LHCN-M2 (cell line): ENCODE data around the gene ABLIM3. TPM values are rescaled to one million over a fixed set of nuclear protein-coding genes. Genes with fewer than 3 reads are reported as not detected.

Source experiments
- DNase-seq: peaks from one replicate; pipeline ENCODE4 v3.0.0-alpha.2; 2012; ENCODE audit warnings: low read depth
- total RNA-seq: library from RNA; depleted of rRNA; stranded (reverse); fragments of >200 nt; gene quantifications from 2 replicates; pipeline ENCODE4 v1.2.3, GENCODE V29; 2014

The ABLIM3 gene
- total RNA-seq, 1 experiment from 2014 or later: 75.5 TPM

- no peak for DNase-seq
These were observed 76.0 kb downstream of the ABLIM3 start for GRCh38 chr5:149217096-149217802.

GRCh38 chr5:149217803-149218155 is 76.5 kb downstream of the ABLIM3 start:
- no peak for DNase-seq

- no peak for DNase-seq
These were observed 78.3 kb downstream of the ABLIM3 start for GRCh38 chr5:149219584-149219983.

GRCh38 chr5:149220750-149221149 is 79.5 kb downstream of the ABLIM3 start:
- DNase-seq: no peak

- DNase-seq: no peak
These were observed 80.0 kb downstream of the ABLIM3 start for GRCh38 chr5:149221326-149221725.

GRCh38 chr5:149221731-149222342 is 80.5 kb downstream of the ABLIM3 start:
- no peak for DNase-seq

GRCh38 chr5:149223081-149223848 is 82.0 kb downstream of the ABLIM3 start:
- no peak for DNase-seq

GRCh38 chr5:149224282-149224681 is 83.0 kb downstream of the ABLIM3 start:
- DNase-seq: no peak

- DNase-seq: peak; percentile 73
These were observed 86.0 kb downstream of the ABLIM3 start for GRCh38 chr5:149227168-149227826.

GRCh38 chr5:149228618-149229297 is 87.5 kb downstream of the ABLIM3 start:
- DNase-seq: peak; percentile 95

- DNase-seq: peak; percentile 68
These were observed 88.1 kb downstream of the ABLIM3 start for GRCh38 chr5:149229298-149229937.

GRCh38 chr5:149235841-149236240 is 94.5 kb downstream of the ABLIM3 start:
- no peak for DNase-seq

GRCh38 chr5:149237662-149238061 is 96.4 kb downstream of the ABLIM3 start:
- DNase-seq: no peak

GRCh38 chr5:149238540-149238939 is 97.2 kb downstream of the ABLIM3 start:
- DNase-seq: no peak

- no peak for DNase-seq
These were observed 98.6 kb downstream of the ABLIM3 start for GRCh38 chr5:149239917-149240316.

- no peak for DNase-seq
These were observed 99.2 kb downstream of the ABLIM3 start for GRCh38 chr5:149240354-149240998.

- no peak for DNase-seq
These were observed 101.0 kb downstream of the ABLIM3 start for GRCh38 chr5:149242339-149242738.

- DNase-seq: no peak
These were observed 105.6 kb downstream of the ABLIM3 start for GRCh38 chr5:149246906-149247305.

- DNase-seq: no peak
These were observed 106.4 kb downstream of the ABLIM3 start for GRCh38 chr5:149247726-149248125.

GRCh38 chr5:149251546-149251945 is 110.3 kb downstream of the ABLIM3 start:
- no peak for DNase-seq

- no peak for DNase-seq
These were observed 113.2 kb downstream of the ABLIM3 start for GRCh38 chr5:149254506-149254905.
